AG10803 (cell line): Measurements from ENCODE around the gene ITPR1.
A peak's percentile ranks its signal among the peaks of the same experiment; 100 is the strongest.

Experiments
- DNase-seq: peaks from one replicate; pipeline ENCODE4 v3.0.0; 2010; ENCODE audit warnings: low read depth
- H3K4me3 ChIP-seq: 2 replicates; pipeline ENCODE4 v1.5.1; 2011; ENCODE audit warnings: mild to moderate bottlenecking, low read length, control low read depth
- CTCF ChIP-seq: conservative IDR thresholded peaks from 2 replicates; pipeline ENCODE4 v1.5.1; 2011; ENCODE audit warnings: mild to moderate bottlenecking, low read length, control low read depth, inconsistent platforms

ITPR1 gene

GRCh38 chr3:4894891-4895530 lies 401.9 kb downstream of the ITPR1 start:
- DNase-seq: no peak
- TF ChIP-seq CTCF: no peak
- no peak overlapping the region for H3K4me3 ChIP-seq

- H3K4me3 ChIP-seq: no peak overlapping the region
- DNase-seq: peak; percentile 67
- no peak for TF ChIP-seq CTCF
These were observed 402.7 kb downstream of the ITPR1 start for GRCh38 chr3:4895838-4896237.
